ENCODE data around the gene FAM120B.
"Not testable (repeated sequence)": the region's sequence is repeated elsewhere in the genome, so short reads cannot be mapped to it uniquely, and the experiment has no call there.

DNA sequence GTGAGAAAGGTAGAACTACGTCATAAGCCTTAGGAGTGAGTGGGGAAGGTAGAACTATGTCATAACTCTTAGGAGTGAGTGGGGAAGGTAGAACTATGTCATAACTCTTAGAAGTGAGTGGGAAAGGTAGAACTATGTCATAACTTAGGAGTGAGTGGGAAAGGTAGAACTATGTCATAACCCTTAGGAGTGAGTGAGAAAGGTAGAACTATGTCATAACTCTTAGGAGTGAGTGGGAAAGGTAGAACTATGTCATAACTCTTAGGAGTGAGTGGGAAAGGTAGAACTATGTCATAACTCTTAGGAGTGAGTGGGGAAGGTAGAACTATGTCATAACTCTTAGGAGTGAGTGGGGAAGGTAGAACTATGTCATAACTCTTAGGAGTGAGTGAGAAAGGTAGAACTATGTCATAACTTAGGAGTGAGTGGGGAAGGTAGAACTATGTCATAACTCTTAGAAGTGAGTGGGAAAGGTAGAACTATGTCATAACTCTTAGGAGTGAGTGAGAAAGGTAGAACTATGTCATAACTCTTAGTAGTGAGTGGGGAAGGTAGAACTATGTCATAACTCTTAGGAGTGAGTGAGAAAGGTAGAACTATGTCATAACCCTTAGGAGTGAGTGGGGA lies 92.3 kb downstream of the FAM120B start:
- TF ChIP-seq, protein P1, sequence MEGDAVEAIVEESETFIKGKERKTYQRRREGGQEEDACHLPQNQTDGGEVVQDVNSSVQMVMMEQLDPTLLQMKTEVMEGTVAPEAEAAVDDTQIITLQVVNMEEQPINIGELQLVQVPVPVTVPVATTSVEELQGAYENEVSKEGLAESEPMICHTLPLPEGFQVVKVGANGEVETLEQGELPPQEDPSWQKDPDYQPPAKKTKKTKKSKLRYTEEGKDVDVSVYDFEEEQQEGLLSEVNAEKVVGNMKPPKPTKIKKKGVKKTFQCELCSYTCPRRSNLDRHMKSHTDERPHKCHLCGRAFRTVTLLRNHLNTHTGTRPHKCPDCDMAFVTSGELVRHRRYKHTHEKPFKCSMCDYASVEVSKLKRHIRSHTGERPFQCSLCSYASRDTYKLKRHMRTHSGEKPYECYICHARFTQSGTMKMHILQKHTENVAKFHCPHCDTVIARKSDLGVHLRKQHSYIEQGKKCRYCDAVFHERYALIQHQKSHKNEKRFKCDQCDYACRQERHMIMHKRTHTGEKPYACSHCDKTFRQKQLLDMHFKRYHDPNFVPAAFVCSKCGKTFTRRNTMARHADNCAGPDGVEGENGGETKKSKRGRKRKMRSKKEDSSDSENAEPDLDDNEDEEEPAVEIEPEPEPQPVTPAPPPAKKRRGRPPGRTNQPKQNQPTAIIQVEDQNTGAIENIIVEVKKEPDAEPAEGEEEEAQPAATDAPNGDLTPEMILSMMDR (IDR thresholded peaks at IDR 0.05), result not testable (repeated sequence)
- not testable (repeated sequence) for TF ChIP-seq EZH2, EZH2phosphoT487 (IDR thresholded peaks at IDR 0.05)
